Measurements from ENCODE around the gene ELANE. TPM values are rescaled to one million over a fixed set of nuclear protein-coding genes. Genes with fewer than 3 reads are reported as not detected.
A peak's percentile ranks its signal among the peaks of the same experiment; 100 is the strongest.
"Not testable (repeated sequence)": the region's sequence is repeated elsewhere in the genome, so short reads cannot be mapped to it uniquely, and the experiment has no call there.

Gene ELANE
- total RNA-seq, 6 experiments from 2014 or later: 0.21 TPM; not detected in 5

- DNase-seq: no peak
Measured at GRCh38 chr19:834216-834615, 17.9 kb upstream of the ELANE start.

GRCh38 chr19:835210-835810, 16.8 kb upstream of the ELANE start:
- H3K27me3 Mint-ChIP-seq (ENCODE audit: insufficient read depth): peaks cover 7% of the 10 kb centered on the region
- no peaks in the 10 kb centered on the region for H3K36me3 Mint-ChIP-seq (ENCODE audit: low read depth)
- TF ChIP-seq, protein P1, sequence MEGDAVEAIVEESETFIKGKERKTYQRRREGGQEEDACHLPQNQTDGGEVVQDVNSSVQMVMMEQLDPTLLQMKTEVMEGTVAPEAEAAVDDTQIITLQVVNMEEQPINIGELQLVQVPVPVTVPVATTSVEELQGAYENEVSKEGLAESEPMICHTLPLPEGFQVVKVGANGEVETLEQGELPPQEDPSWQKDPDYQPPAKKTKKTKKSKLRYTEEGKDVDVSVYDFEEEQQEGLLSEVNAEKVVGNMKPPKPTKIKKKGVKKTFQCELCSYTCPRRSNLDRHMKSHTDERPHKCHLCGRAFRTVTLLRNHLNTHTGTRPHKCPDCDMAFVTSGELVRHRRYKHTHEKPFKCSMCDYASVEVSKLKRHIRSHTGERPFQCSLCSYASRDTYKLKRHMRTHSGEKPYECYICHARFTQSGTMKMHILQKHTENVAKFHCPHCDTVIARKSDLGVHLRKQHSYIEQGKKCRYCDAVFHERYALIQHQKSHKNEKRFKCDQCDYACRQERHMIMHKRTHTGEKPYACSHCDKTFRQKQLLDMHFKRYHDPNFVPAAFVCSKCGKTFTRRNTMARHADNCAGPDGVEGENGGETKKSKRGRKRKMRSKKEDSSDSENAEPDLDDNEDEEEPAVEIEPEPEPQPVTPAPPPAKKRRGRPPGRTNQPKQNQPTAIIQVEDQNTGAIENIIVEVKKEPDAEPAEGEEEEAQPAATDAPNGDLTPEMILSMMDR (IDR thresholded peaks at IDR 0.05): no peak
- DNase-seq: no peak
- H3K9me3 Mint-ChIP-seq: no peaks in the 10 kb centered on the region
- peaks cover 4% of the 10 kb centered on the region; the same call in 1 of the 2 replicates for H3K4me1 Mint-ChIP-seq (ENCODE audit: low read depth)
- no peak overlapping the region; the same call in 1 of the 2 replicates for H3K4me3 Mint-ChIP-seq
- no peak overlapping the region for H3K27ac Mint-ChIP-seq

More at GRCh38 chr19:834216-834615, 17.9 kb upstream of the ELANE start:
- H3K36me3 Mint-ChIP-seq (ENCODE audit: low read depth): no peaks in the 10 kb centered on the region
- no peaks in the 10 kb centered on the region for H3K9me3 Mint-ChIP-seq
- H3K4me1 Mint-ChIP-seq (ENCODE audit: low read depth): peaks cover 4% of the 10 kb centered on the region; the same call in 1 of the 2 replicates
- H3K27me3 Mint-ChIP-seq (ENCODE audit: insufficient read depth): peaks cover 10% of the 10 kb centered on the region
- H3K4me3 Mint-ChIP-seq: no peak overlapping the region
- TF ChIP-seq, protein P1 (IDR thresholded peaks at IDR 0.05): no peak
- no peak overlapping the region for H3K27ac Mint-ChIP-seq

DNA sequence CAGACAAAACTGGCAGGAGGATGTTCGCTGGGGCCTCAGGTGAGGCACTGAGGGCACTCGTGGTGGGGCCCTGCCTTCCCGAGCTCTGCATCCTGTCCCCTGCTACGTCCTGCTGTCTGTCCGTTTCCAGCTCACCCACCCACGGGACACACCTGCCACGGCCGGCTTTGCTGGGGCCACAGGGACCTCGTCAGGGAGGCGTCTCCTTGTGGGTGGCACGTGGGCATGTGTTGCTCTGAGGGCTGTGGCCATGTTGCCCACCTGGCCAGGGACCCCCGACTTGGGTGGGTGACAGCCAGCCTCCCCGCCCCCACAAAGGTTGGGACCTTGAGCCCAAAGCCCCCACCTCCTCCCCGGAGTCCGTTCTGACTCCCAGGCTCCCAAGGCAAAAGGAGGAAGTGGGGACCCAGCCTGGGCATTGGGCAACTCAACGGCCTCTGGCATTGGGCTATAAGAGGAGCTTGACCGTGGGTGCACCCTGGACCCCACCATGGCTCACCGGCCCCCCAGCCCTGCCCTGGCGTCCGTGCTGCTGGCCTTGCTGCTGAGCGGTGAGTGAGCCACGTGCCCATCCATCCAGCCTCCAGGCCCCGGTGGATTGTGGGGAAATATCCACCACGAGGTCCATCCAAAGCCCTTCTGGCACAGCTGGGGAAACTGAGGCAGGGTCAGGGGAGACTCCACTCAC, 11.4 kb upstream of the ELANE start, which contains the start of gene PRTN3:
PRTN3 (plus strand) TSS at position 481 of the 688 bp plus-strand sequence; CDS start at position 491, 10 bp downstream.
- Mint-ChIP-seq H3K4me3 (no peak within 1 kb of the TSS), H3K4me1 (ENCODE audit: low read depth) (no peaks in the 10 kb centered on the region), H3K27me3 (ENCODE audit: insufficient read depth) (peaks cover 20% of the 10 kb centered on the region), H3K36me3 (ENCODE audit: low read depth) (peaks cover 5% of the 10 kb centered on the region; the same call in 1 of the 2 replicates), H3K9me3 (peaks cover 4% of the 10 kb centered on the region; the same call in 1 of the 2 replicates), H3K27ac (no peak within 1 kb of the TSS)
- no peak for DNase-seq
- TF ChIP-seq, protein P1 (IDR thresholded peaks at IDR 0.05): no peak

GRCh38 chr19:842802-843179, 9.3 kb upstream of the ELANE start:
- H3K27me3 Mint-ChIP-seq (ENCODE audit: insufficient read depth): peaks cover 24% of the 10 kb centered on the region
- not testable (repeated sequence) for H3K4me1 Mint-ChIP-seq (ENCODE audit: low read depth); H3K36me3 Mint-ChIP-seq (ENCODE audit: low read depth); DNase-seq; H3K27ac Mint-ChIP-seq; H3K9me3 Mint-ChIP-seq; H3K4me3 Mint-ChIP-seq

GRCh38 chr19:843180-843835, 8.8 kb upstream of the ELANE start:
- Mint-ChIP-seq H3K27ac (no peak overlapping the region), H3K36me3 (ENCODE audit: low read depth) (peaks cover 5% of the 10 kb centered on the region; the same call in 1 of the 2 replicates), H3K4me1 (ENCODE audit: low read depth) (no peaks in the 10 kb centered on the region), H3K27me3 (ENCODE audit: insufficient read depth) (peaks cover 24% of the 10 kb centered on the region), H3K4me3 (no peak overlapping the region), H3K9me3 (peaks cover 4% of the 10 kb centered on the region; the same call in 1 of the 2 replicates)
- TF ChIP-seq, protein P1 (IDR thresholded peaks at IDR 0.05): 0 out of 2 replicates have a peak, but pooled peaks have one; percentile 8
- DNase-seq: no peak

All from HFFc6 (cell line).